Skin epidermis (tissue), 12 donors: ENCODE data around the gene RBM47.
"Not testable (repeated sequence)": the region's sequence is repeated elsewhere in the genome, so short reads cannot be mapped to it uniquely, and the experiment has no call there.

Experiments used
- H3K27ac ChIP-seq, 21 experiments: fragments of 200-600 bp; sonication (generic) in 11 of 21; one replicate each; pipeline ENCODE4 v1.5.0; 2020; ENCODE audit warnings: mild to moderate bottlenecking in 3 of 21, inconsistent platforms in 2 of 21, moderate library complexity in 2 of 21
- H3K4me3 ChIP-seq, 7 experiments: fragments of 200-600 bp; sonication (generic) in 2 of 7; one replicate each; pipeline ENCODE4 v1.5.0; 2020; ENCODE audit warnings: inconsistent platforms in 2 of 7, mild to moderate bottlenecking in 2 of 7, moderate library complexity in 1 of 7

RBM47 gene

DNA sequence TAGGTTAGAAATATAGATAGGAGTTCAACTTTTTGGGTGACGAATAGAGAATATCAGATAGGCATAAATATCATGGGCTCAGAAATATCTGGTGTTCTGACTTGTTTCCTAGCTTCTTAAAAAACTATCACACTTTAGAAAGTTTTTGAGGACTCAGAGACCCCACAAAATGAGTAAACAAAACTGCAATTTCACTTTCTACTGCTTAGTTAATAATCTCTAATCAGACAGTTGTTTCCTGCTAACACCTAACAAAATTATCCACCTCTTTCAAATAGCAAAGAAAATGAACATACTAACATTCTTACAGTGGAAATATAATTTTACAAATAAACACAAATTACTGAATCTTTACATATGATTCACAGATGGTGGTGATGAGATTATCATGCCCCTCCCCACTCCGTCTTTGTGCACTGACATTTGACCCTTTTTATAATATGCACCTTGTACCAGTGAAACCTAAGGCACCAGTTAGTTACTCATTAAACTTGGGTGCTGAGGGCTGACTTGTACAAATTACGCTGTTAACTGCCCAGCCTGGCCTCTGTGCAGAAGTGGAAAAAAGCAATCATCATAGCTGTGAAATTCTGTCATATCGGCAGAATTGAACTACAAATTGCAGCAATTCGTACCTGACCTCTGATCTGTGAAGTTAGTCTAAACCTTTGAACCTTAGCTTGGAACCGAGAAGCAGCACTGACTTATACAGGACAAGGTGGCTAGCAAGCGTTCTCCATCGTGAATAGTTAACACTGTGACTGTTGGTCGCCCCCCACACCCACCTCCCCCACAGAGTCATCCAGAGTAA lies 155.9 kb downstream of the RBM47 start:
- no peak overlapping the region for H3K4me3 ChIP-seq
- no peak overlapping the region for H3K27ac ChIP-seq

DNA sequence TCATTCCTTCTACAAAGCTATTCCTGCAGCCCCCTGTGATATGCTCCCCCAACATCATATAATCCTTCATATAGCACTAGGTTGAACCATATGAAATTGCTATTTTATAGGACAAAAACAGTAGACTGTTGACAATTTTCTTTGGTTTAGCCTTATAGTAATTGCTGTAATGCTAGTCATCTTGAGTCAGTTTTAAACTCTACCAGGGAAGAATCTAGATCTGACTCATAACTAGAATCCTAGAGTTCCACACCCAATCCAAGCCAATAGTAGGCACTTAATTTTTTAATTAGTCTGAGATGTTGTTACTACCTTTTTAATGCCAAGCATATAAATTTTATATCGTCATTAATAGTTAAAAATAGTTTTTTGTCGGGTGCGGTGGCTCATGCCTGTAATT lies 157.7 kb downstream of the RBM47 start:
- Histone ChIP-seq H3K4me3 (no peak overlapping the region), H3K27ac (no peak overlapping the region)

DNA sequence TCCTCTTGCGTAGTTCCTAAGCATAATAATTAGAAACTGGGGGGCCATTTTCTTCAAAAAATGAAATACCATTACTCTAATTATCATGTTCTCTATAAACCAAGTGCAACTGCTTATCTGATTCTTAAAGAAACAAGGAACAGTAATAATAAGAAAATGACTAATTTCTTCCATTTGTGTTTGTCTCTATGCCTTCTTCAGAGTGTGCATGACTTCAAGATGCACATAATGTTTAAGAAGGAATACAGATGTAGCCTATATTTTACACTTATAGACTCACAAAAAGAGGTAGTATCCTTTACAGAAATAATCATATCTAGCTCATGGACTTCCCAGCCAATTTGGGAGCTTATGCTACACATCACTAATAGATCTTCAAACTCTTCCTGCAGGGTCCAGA lies 162.9 kb downstream of the RBM47 start:
- Histone ChIP-seq H3K4me3 (no peak overlapping the region), H3K27ac (no peak overlapping the region)

DNA sequence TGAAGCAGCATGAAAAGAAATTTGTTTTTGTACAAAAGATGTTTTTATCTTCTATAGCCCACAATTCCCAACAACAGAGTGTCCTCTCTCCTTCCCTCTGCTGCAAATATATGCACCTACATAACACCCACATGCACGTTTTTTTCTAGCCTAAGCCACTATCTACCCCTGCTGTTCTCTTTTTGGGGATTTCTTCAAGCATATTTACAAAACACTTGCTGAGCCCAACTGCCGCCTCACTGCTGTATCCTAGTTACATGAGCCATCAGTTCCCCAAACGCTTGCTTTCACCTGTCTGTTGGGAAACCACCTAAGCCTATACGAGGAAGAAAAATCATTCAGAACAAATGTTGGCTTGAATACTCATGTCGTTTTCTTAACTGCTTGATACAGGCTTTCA lies 167.3 kb downstream of the RBM47 start:
- Histone ChIP-seq H3K4me3 (no peak overlapping the region), H3K27ac (no peak overlapping the region)

DNA sequence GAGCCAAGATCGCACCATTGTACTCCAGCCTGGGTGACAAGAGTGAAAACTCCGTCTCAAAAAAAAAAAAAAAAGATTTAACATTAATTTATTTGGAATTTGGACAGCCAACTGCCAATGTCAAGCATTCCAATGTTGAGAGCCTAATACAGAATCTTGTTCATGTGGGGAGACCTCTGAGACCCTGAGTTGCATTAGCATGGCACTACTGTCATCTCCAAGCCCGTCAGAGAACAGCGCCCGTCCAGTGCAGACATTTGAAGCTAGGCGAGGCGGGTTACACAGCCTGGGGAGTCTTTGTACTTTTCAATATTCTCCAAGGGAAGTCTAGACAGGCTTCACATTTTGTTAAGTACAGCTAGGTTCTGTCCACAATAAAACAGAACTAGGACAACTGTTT lies 167.8 kb downstream of the RBM47 start:
- no peak overlapping the region for H3K27ac ChIP-seq
- no peak overlapping the region for H3K4me3 ChIP-seq

DNA sequence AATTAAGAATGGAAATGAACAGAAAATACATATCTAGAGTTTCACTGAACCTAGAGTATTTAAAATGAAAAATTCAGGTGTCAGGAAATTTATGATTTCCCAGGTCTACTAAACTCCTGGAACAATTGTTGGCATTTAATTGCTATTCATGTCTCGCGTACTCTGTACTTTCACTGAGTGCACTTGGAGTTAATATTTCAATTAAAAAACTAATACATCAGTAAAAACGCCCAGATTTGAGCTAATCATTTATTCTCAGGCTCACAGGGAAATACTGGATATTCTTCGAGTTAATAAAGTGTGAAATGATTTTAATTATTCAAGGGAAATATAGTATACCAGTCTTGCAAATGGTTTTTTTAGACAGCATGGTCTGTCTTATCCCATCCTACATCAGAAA lies 168.6 kb downstream of the RBM47 start:
- H3K4me3 ChIP-seq: no peak overlapping the region
- no peak overlapping the region for H3K27ac ChIP-seq

DNA sequence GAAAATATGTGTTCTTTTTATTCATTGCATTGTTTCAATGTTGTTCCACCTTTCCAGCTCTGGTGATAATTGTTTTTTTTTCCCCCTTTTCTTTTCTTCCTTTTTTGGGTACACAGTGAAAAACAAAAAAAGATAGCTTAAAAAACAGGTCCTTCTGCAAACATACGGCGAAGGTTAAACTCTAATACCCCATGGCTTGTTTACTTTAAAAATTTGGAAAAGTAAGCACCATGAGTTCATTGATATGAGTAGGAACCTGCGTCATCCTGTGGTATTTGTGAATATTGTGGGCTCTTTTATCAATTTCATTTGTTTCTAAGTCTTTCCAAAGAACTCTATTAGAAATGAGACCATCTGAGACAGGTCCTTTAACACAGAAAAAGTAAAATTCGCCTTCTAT lies 171.0 kb downstream of the RBM47 start:
- H3K4me3 ChIP-seq: no peak overlapping the region
- no peak overlapping the region for H3K27ac ChIP-seq

DNA sequence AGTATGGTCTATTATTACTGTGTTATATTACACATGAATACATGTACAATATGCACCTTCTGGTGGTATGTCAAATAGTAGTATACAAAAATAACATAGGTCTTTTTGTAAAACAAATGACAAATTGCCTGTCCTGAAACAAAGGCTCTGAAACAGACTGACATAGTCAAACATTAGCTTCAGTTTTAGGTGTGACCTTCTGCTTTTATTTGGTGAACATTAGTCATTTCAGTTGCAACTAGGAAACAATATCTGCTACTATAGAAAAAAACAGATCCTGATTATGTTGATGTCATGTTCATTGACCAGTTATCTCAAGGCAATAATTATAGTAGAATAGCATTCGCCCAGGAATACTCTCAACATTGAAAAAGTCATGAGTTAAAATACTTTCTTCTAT lies 171.6 kb downstream of the RBM47 start:
- Histone ChIP-seq H3K27ac (no peak overlapping the region), H3K4me3 (no peak overlapping the region)

DNA sequence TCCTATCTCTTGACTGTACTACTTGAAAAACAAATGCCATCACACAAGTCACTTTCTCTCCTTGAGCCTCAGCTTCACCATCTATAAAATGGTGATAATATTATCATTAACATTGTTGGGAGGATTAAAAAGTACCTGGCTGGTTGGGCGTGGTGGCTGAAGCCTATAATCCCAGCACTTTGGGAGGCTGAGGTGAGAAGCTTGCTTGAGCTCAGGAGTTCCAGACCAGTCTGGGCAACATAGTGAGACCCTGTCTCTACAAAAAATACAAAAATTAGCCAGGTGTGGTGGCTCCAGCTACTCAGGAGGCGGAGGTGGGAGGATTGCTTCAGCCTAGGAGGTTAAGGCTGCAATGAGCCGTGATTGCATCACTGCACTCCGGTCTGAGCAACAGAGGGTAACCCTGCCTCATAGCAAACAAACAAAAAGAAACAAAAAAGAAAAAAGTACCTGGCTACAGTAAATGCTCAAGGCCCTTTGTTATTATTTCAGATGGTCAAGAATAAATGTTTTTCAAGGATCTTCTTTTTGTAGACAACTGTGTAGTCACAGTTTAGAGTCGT lies 174.2 kb downstream of the RBM47 start:
- Histone ChIP-seq H3K4me3 (no peak overlapping the region), H3K27ac (peak overlapping the region in 1 of 21 experiments; percentile 9)

DNA sequence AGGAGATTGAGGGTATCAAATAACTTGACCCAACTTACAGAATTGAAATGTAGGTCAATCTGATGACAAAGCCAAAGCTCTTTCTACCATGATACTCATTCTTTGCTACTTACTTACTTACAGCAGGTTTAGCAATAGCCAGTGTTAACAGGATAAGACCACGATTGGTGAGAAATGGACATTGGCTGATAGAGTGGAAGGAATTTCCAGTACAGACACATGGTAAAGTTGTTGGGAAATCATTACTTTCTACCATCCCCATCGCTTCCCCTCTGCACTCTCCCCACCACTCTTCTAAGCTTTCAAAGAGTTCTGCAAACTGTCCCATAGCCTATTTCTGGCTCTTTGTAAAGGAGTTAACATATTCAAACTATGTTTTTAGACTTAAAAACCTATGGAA lies 174.8 kb downstream of the RBM47 start:
- H3K27ac ChIP-seq: no peak overlapping the region
- H3K4me3 ChIP-seq: no peak overlapping the region

DNA sequence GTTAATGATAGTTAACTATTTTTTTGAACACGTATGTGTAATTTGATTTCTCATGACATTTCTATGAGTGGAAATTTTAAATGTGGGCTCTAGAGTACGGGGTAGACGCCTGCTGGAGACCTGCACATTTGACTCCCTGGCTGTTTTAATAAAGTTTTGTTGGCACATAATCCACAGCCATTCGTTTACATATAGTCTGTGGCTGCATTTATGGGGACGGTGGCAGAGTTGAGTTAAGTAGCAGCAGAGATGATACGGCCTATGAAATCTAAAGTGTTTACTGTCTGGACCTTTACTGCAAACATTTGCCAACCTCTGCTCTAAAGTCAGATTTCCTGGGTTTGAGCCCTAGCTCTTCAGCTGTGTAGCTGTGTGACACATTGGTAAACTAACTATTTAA lies 175.8 kb downstream of the RBM47 start:
- Histone ChIP-seq H3K4me3 (no peak overlapping the region), H3K27ac (no peak overlapping the region)

DNA sequence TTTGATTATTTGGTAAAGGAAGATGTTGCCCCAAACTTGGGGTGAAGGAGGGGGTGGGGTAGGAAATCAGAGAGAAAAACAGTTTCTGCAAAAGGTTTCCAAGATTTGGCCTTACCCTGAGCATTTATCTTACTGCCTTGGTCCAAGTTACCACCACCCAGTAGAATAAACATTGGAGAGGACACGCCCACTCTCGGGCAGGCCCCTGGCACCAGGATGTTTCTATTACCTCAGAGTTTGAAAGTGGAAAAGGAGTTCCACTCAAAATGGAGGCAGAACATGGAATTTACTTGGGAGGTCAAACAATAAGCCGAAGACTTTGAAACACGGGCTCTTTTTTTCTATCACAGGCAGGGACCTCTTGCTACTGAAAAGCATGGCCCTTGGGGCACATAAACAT lies 180.8 kb downstream of the RBM47 start:
- Histone ChIP-seq H3K4me3 (no peak overlapping the region), H3K27ac (peak overlapping the region in 2 of 21 experiments; percentile 11 to 62)

DNA sequence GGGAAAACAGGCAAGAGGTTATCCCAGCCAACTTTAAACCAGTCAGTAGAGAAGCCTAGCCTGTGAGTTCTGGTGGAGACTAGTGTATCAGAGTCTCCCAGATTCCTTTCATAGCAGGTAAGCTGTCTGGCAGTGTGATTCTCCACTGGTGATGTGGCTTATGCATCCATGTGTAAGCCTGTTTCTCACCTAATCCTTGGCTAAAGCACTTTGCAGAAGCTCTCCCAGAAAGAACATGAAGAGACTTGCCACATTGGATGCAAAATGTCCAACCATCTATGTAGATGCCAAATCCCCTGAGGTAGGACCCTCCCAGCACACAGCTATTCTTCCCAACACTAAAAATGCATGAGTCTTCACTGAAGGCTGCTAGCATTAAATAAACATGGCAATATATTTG lies 182.8 kb downstream of the RBM47 start:
- H3K27ac ChIP-seq: peak overlapping the region in 4 of 21 experiments; percentile 41 to 55 (median 48)
- H3K4me3 ChIP-seq: no peak overlapping the region

DNA sequence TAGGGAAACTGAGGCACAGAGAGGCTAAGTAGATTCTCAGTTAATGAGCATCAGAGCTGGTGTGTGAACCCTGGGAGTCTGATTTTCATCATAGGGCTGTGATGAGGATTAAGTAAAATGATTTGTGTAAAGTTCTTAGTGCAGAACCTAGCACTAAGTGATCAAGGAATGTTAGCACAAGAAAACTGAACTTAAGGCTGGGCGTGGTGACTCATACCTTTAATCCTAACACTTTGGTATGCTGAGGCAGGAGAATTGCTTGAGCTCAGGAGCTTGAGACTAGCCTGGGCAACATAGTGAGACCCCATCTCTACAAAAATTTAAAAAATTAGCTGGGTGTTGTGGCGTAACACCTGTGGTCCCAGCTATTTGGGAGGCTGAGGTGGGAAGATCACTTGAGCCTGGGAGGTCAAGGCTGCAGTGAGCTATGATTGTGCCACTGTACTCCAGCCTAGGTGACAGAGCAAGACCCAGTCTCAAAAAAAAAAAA lies 183.4 kb downstream of the RBM47 start:
- H3K27ac ChIP-seq: peak overlapping the region in 5 of 21 experiments; percentile 41 to 55 (median 47)
- not testable (repeated sequence) for H3K4me3 ChIP-seq

DNA sequence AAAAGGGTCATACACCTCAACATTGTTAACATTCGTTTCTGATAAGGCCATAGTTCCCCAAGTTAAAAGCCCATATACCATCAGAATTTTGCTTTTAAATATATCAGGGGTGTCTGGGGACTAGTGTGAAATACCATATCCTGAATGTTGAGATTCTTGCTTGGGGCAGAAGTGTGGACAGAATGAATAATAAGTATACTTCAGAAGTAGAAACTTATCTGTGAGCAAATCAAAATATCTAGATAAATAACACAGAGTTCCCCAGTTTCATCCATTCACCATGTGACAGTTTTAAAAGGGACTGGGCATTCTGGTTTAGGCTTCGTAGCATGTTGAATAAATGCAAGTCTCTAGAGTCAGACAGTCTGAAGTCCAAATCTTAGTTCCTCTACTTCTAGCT lies 184.0 kb downstream of the RBM47 start:
- Histone ChIP-seq H3K27ac (peak overlapping the region in 2 of 21 experiments; percentile 41 to 52), H3K4me3 (no peak overlapping the region)

DNA sequence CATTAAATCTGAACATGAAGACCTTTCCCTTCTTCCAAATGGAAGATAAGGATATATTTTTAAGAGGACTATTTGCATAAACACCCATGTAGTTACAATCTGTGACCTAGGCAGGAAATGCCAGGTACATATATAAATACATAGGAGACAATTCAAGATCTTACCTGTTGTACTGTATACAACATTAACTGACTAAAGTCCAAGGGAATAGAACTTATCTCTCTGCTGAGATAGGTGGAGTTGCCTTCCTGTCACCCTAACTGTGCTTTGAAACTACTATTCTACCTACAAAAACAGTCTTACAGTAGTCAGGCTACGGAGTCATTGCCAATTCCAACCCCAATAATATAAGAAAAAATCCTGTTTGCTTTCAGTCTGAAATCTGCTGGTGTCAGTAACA lies 188.2 kb downstream of the RBM47 start:
- Histone ChIP-seq H3K27ac (no peak overlapping the region), H3K4me3 (no peak overlapping the region)

DNA sequence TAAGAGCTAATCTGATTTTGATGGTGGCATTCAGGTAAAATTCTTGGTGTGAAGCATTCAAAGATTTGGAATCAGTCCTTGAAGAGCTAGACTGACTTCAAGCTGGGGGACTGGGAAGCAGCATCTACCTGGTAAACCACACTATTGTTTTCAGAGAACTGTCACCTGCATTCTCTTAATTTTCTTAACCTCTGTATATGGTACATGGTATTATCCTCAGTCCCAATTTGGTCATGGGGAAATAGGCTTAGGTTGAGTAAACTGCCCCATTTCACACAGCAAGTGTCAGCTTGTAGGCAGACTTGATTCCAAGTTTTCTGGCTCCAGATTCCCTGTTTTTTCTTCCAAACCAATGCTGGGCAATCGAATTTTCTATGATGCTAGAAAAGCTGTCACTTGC lies 190.1 kb downstream of the RBM47 start:
- Histone ChIP-seq H3K4me3 (no peak overlapping the region), H3K27ac (peak overlapping the region in 1 of 21 experiments; percentile 20)

DNA sequence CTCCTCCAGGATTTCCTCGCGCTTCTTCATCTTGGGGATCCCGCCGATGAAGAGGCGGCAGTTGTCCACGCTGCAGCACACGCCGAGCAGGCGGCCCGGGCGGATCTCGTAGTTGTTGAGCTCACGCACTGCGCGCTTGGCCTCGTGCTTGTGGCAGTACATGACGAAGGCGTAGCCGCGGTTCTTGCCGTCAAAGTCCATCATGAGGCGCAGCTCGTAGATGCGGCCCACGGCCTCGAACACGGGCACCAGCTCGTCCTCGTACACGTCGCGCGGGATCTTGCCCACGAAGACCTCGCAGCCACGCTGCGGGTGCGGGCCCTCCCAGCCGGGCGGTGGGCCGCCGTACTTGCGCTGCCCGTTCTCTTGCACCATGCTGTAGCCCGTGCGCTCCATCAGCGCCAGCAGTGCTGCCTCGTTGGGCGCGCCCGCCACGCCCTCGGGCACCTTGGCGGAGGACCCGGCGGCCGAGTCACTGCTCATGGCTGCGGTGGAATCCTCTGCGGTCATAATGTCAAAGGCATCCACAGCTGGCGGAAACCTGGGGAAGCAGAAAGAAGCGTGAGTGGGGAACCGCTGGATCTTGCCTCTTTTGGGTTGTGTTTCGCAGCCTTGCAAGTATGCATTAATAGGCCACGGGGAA lies 191.2 kb downstream of the RBM47 start:
- Histone ChIP-seq H3K27ac (no peak overlapping the region), H3K4me3 (no peak overlapping the region)

DNA sequence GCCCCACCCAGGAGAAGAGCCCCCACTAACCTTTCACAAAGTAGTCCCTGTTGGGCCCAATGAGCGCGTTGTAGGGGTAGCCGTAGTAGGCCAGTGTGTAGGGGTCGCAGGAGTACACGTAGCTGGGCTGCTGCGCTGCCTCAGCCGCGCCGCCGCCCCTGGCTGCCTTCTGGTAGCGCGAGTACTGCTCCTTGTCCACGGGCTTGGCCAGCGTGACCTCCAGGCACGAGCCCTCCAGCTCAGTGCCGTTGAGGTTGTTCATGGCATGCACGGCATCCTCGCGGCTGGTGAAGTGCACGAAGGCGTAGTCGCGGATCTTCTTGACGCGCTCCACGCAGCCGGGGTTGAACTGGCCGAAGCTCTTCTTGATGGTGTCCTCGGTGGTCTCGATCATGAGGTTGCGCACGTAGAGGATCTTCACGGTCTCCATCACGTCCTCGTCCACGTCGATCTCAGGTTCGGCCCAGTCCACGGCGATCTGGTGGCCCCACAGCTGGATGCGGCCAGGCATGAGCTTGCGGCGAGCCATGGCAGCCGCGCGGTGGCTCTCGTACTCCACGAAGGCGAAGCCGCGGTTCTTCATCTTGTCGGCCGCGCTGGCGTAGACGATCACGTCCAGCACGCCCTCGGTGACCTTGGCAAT lies 191.8 kb downstream of the RBM47 start:
- Histone ChIP-seq H3K4me3 (no peak overlapping the region), H3K27ac (no peak overlapping the region)

DNA sequence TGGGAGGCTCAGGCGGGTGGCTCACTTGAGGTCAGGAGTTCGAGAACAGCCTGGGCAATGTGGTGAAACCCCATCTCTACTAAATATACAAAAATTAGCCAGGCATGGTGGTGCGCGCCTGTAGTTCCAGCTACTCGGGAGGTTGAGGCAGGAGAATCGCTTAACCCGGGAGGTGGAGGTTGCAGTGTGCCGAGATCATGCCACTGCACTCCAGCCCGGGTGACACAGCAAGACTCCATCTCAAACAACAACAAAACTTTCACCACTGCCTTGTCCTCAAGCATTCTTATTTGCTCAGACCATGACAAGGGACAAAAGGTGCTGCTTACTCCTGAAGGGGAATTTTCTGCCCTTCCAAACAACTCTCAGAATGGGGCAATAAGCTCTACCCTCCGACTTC lies 194.4 kb downstream of the RBM47 start:
- not testable (repeated sequence) for H3K27ac ChIP-seq

More for the DNA sequence above, 194.4 kb downstream of the RBM47 start:
- not testable (repeated sequence) for H3K4me3 ChIP-seq
